ENCODE data around the gene RAD51B.
"Not testable (repeated sequence)": the region's sequence is repeated elsewhere in the genome, so short reads cannot be mapped to it uniquely, and the experiment has no call there.

Gene RAD51B

GRCh38 chr14:68020493-68020892, 200.9 kb downstream of the RAD51B start:
- no peak overlapping the region for H3K4me3 ChIP-seq (ENCODE audit: control insufficient read depth, low read depth, low read length)
- TF ChIP-seq CTCF (conservative IDR thresholded peaks at IDR 0.05; ENCODE audit: control insufficient read depth, insufficient read depth, low read depth, low read length): no peak
- DNase-seq (ENCODE audit: low read depth): no peak

- no peak for TF ChIP-seq CTCF (conservative IDR thresholded peaks at IDR 0.05; ENCODE audit: control insufficient read depth, insufficient read depth, low read depth, low read length)
- H3K4me3 ChIP-seq (ENCODE audit: control insufficient read depth, low read depth, low read length): no peak overlapping the region
- DNase-seq (ENCODE audit: low read depth): no peak
Measured at GRCh38 chr14:68020999-68021663, 201.6 kb downstream of the RAD51B start.

GRCh38 chr14:68027276-68027675, 207.7 kb downstream of the RAD51B start:
- no peak overlapping the region for H3K4me3 ChIP-seq (ENCODE audit: control insufficient read depth, low read depth, low read length)
- no peak for TF ChIP-seq CTCF (conservative IDR thresholded peaks at IDR 0.05; ENCODE audit: control insufficient read depth, insufficient read depth, low read depth, low read length)
- DNase-seq (ENCODE audit: low read depth): peak; percentile 15

GRCh38 chr14:68028075-68028474, 208.5 kb downstream of the RAD51B start:
- TF ChIP-seq CTCF (conservative IDR thresholded peaks at IDR 0.05; ENCODE audit: control insufficient read depth, insufficient read depth, low read depth, low read length): no peak
- DNase-seq (ENCODE audit: low read depth): no peak
- no peak overlapping the region for H3K4me3 ChIP-seq (ENCODE audit: control insufficient read depth, low read depth, low read length)

GRCh38 chr14:68031011-68031410, 211.4 kb downstream of the RAD51B start:
- not testable (repeated sequence) for DNase-seq (ENCODE audit: low read depth); H3K4me3 ChIP-seq (ENCODE audit: control insufficient read depth, low read depth, low read length)

- DNase-seq (ENCODE audit: low read depth): no peak
- no peak for TF ChIP-seq CTCF (conservative IDR thresholded peaks at IDR 0.05; ENCODE audit: control insufficient read depth, insufficient read depth, low read depth, low read length)
- no peak overlapping the region for H3K4me3 ChIP-seq (ENCODE audit: control insufficient read depth, low read depth, low read length)
Measured at GRCh38 chr14:68032154-68032553, 212.6 kb downstream of the RAD51B start.

GRCh38 chr14:68033336-68033932, 213.9 kb downstream of the RAD51B start:
- no peak for TF ChIP-seq CTCF (conservative IDR thresholded peaks at IDR 0.05; ENCODE audit: control insufficient read depth, insufficient read depth, low read depth, low read length)
- H3K4me3 ChIP-seq (ENCODE audit: control insufficient read depth, low read depth, low read length): no peak overlapping the region
- DNase-seq (ENCODE audit: low read depth): no peak

All from fibroblast of mammary gland (primary cell).